ENCODE measurements around the gene CCDC170.
A peak's percentile ranks its signal among the peaks of the same experiment; 100 is the strongest.

CCDC170 gene

DNA sequence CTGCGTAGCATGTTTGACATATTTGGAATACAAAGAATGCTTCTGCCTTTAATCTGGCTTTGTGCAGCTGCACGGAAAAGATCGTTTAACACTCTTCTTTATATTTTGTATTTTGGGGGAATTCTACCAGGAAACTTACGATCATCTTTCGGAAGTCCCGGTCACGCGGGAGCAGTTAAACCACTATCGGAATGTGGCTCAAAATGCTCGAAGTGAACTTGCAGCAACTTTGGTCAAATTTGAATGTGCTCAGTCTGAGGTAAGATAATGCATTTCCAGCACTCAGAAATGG lies 42.3 kb downstream of the CCDC170 start:
- H2BK120ac ChIP-seq (ENCODE audit: insufficient read depth, low read length, poor library complexity) = no peak overlapping the region
- H4K91ac ChIP-seq (ENCODE audit: low read depth, low read length) = no peak overlapping the region
- H2BK12ac ChIP-seq (ENCODE audit: low read length) = no peak overlapping the region
- WGBS (ENCODE audit: extremely low coverage, insufficient coverage, insufficient read length) = no CpG with 5 or more reads among the region's 10 CpGs
- H3K79me1 ChIP-seq (ENCODE audit: low read length) = no peaks in the 10 kb centered on the region
- no peak overlapping the region for H4K12ac ChIP-seq (ENCODE audit: low read depth, low read length)
- no peak overlapping the region for H3K23ac ChIP-seq (ENCODE audit: low read length)
- no peak overlapping the region for H2AK5ac ChIP-seq (ENCODE audit: low read length)
- no peak overlapping the region for H3K27ac ChIP-seq (ENCODE audit: low read depth, low read length)
- H3K79me2 ChIP-seq (ENCODE audit: control insufficient read depth, insufficient read depth, low read length, poor library complexity) = no peaks in the 10 kb centered on the region
- no peak overlapping the region for H3K4me2 ChIP-seq (ENCODE audit: low read length)
- H3K27me3 ChIP-seq (ENCODE audit: insufficient read depth, low read length) = no peaks in the 10 kb centered on the region
- H3K9me3 ChIP-seq (ENCODE audit: insufficient read depth, low read depth, low read length) = no peaks in the 10 kb centered on the region
- no peak overlapping the region for H3K18ac ChIP-seq (ENCODE audit: low read length)
- no peaks in the 10 kb centered on the region for H3K4me1 ChIP-seq (ENCODE audit: control insufficient read depth in 1 of 2, insufficient read depth in 2 of 2, low read length in 2 of 2)
- no peak overlapping the region for H3K14ac ChIP-seq (ENCODE audit: low read length)
- H3K9ac ChIP-seq (ENCODE audit: low read length) = no peak overlapping the region
- H4K8ac ChIP-seq (ENCODE audit: low read depth, low read length) = no peak overlapping the region
- no peak overlapping the region for H3K4me3 ChIP-seq (ENCODE audit: low read depth, low read length)
- H2BK5ac ChIP-seq (ENCODE audit: low read depth, low read length, poor library complexity) = no peak overlapping the region
- no peak overlapping the region for H3K4ac ChIP-seq (ENCODE audit: low read depth, low read length)
- H3K36me3 ChIP-seq (ENCODE audit: control insufficient read depth in 1 of 2, insufficient read depth in 2 of 2, low read length in 2 of 2) = no peaks in the 10 kb centered on the region
- peak in 1 of 2 donors; percentile 72 for DNase-seq
- H2AFZ ChIP-seq (ENCODE audit: insufficient read depth, low read length, poor library complexity) = no peak overlapping the region

DNA sequence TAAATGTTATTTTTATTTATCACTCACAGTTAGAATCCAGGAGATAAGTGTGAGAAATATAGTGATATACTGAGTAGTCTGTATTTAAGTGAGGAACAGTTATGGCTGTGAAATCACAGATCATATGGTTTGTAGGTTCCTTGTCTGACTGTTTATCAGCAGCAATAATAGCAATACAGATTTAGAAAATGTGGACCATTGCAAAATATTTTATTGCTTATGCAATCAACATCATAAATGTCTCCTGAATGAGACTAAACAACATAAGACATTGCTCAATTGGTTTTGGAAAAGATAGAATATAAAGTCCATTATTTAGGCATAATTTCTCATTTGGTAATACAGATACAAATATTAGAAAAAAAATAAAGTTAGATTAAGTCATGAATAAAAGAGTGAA lies 43.7 kb downstream of the CCDC170 start:
- Histone ChIP-seq H3K4ac (ENCODE audit: low read depth, low read length) (no peak overlapping the region), H2BK12ac (ENCODE audit: low read length) (no peak overlapping the region), H3K14ac (ENCODE audit: low read length) (no peak overlapping the region), H3K79me2 (ENCODE audit: control insufficient read depth, insufficient read depth, low read length, poor library complexity) (no peaks in the 10 kb centered on the region), H3K4me2 (ENCODE audit: low read length) (no peak overlapping the region), H3K27ac (ENCODE audit: low read depth, low read length) (no peak overlapping the region), H3K36me3 (ENCODE audit: control insufficient read depth in 1 of 2, insufficient read depth in 2 of 2, low read length in 2 of 2) (no peaks in the 10 kb centered on the region), H2BK120ac (ENCODE audit: insufficient read depth, low read length, poor library complexity) (no peak overlapping the region), H3K4me3 (ENCODE audit: low read depth, low read length) (no peak overlapping the region), H4K12ac (ENCODE audit: low read depth, low read length) (no peak overlapping the region), H3K79me1 (ENCODE audit: low read length) (no peaks in the 10 kb centered on the region), H3K9me3 (ENCODE audit: insufficient read depth, low read depth, low read length) (no peaks in the 10 kb centered on the region), H2AK5ac (ENCODE audit: low read length) (no peak overlapping the region), H2BK5ac (ENCODE audit: low read depth, low read length, poor library complexity) (no peak overlapping the region), H3K9ac (ENCODE audit: low read length) (no peak overlapping the region), H3K27me3 (ENCODE audit: insufficient read depth, low read length) (no peaks in the 10 kb centered on the region), H2AFZ (ENCODE audit: insufficient read depth, low read length, poor library complexity) (no peak overlapping the region), H3K18ac (ENCODE audit: low read length) (no peak overlapping the region), H4K91ac (ENCODE audit: low read depth, low read length) (no peak overlapping the region), H3K23ac (ENCODE audit: low read length) (no peak overlapping the region), H4K8ac (ENCODE audit: low read depth, low read length) (no peak overlapping the region), H3K4me1 (ENCODE audit: control insufficient read depth in 1 of 2, insufficient read depth in 2 of 2, low read length in 2 of 2) (no peaks in the 10 kb centered on the region)
- no peak for DNase-seq

DNA sequence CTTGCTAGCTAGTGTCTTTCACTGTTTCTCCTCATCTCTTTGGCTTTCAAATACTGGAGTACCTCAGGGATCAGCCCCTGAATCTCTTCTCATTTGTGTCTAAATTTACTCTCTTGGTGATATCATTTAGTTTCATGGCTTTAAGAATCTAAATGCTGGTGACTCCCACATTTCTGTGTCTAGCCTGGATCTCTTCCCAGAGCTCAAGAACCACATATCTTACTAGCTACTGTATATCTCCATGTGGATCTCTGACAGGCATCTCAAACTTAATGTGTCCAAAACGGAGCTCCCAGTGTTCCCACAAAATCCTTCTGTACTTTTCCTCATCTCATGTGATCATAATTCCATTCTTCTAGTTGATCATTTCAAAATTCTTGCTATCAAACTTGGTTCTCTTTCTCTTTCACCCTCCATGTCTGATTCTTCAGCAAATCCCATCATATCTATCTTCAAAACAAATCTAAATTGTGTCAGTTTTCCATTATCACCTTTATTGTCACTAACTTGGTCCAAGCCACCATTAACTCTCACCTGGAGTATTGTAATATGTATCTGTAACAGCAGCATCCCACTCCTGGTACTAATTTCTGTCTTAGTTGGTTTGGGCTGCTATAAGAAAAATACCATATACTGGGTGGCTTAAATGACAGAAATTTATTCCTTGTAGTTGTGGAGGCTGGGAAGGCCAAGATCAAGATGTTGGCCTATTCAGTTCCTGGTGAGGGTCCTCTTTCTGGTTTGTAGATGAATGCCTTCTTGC lies 45.9 kb downstream of the CCDC170 start:
- Histone ChIP-seq H2AFZ (ENCODE audit: insufficient read depth, low read length, poor library complexity) (no peak overlapping the region), H3K4me3 (ENCODE audit: low read depth, low read length) (no peak overlapping the region), H3K36me3 (ENCODE audit: control insufficient read depth in 1 of 2, insufficient read depth in 2 of 2, low read length in 2 of 2) (no peaks in the 10 kb centered on the region), H3K4me1 (ENCODE audit: control insufficient read depth in 1 of 2, insufficient read depth in 2 of 2, low read length in 2 of 2) (no peaks in the 10 kb centered on the region), H2BK12ac (ENCODE audit: low read length) (no peak overlapping the region), H3K14ac (ENCODE audit: low read length) (no peak overlapping the region), H3K27ac (ENCODE audit: low read depth, low read length) (no peak overlapping the region), H2BK5ac (ENCODE audit: low read depth, low read length, poor library complexity) (no peak overlapping the region), H3K4ac (ENCODE audit: low read depth, low read length) (no peak overlapping the region), H3K79me1 (ENCODE audit: low read length) (no peaks in the 10 kb centered on the region), H3K23ac (ENCODE audit: low read length) (no peak overlapping the region), H2AK5ac (ENCODE audit: low read length) (no peak overlapping the region), H3K9ac (ENCODE audit: low read length) (no peak overlapping the region), H3K18ac (ENCODE audit: low read length) (no peak overlapping the region), H4K8ac (ENCODE audit: low read depth, low read length) (no peak overlapping the region), H3K79me2 (ENCODE audit: control insufficient read depth, insufficient read depth, low read length, poor library complexity) (no peaks in the 10 kb centered on the region), H2BK120ac (ENCODE audit: insufficient read depth, low read length, poor library complexity) (no peak overlapping the region), H4K12ac (ENCODE audit: low read depth, low read length) (no peak overlapping the region), H4K91ac (ENCODE audit: low read depth, low read length) (no peak overlapping the region), H3K27me3 (ENCODE audit: insufficient read depth, low read length) (no peaks in the 10 kb centered on the region), H3K9me3 (ENCODE audit: insufficient read depth, low read depth, low read length) (no peaks in the 10 kb centered on the region), H3K4me2 (ENCODE audit: low read length) (no peak overlapping the region)
- WGBS (ENCODE audit: extremely low coverage, insufficient coverage, insufficient read length) = no CpG with 5 or more reads among the region's 1 CpG
- DNase-seq = no peak

DNA sequence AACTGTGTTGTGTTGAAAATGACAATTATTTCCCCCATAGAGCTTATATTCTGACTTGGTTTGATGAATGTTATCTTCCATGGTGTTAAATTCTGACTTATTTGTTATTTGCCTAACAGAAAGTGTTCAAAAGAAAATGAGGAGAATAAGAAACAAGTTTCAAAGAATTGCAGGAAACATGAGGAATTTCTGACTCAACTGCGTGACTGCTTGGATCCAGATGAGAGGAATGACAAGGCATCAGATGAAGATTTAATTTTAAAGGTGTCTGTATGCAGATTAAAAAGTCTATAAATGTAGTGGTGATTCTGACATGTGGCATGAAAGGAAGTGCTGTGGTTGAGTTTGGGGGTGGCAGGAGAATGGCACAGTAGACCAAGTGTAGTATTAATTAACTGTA lies 50.6 kb downstream of the CCDC170 start:
- WGBS (ENCODE audit: extremely low coverage, insufficient coverage, insufficient read length) = no CpG with 5 or more reads among the region's 1 CpG
- no peak overlapping the region for H3K4me2 ChIP-seq (ENCODE audit: low read length)

More for the DNA sequence above, 50.6 kb downstream of the CCDC170 start:
- H3K9ac ChIP-seq (ENCODE audit: low read length) = no peak overlapping the region
- DNase-seq = peak; percentile 19 to 67
- no peak overlapping the region for H2BK5ac ChIP-seq (ENCODE audit: low read depth, low read length, poor library complexity)
- H3K27me3 ChIP-seq (ENCODE audit: insufficient read depth, low read length) = no peaks in the 10 kb centered on the region
- no peaks in the 10 kb centered on the region for H3K79me1 ChIP-seq (ENCODE audit: low read length)
- no peaks in the 10 kb centered on the region for H3K9me3 ChIP-seq (ENCODE audit: insufficient read depth, low read depth, low read length)
- no peak overlapping the region for H3K27ac ChIP-seq (ENCODE audit: low read depth, low read length)
- H2AK5ac ChIP-seq (ENCODE audit: low read length) = no peak overlapping the region
- H3K79me2 ChIP-seq (ENCODE audit: control insufficient read depth, insufficient read depth, low read length, poor library complexity) = no peaks in the 10 kb centered on the region
- H2BK120ac ChIP-seq (ENCODE audit: insufficient read depth, low read length, poor library complexity) = no peak overlapping the region
- H2AFZ ChIP-seq (ENCODE audit: insufficient read depth, low read length, poor library complexity) = no peak overlapping the region
- no peak overlapping the region for H3K23ac ChIP-seq (ENCODE audit: low read length)
- no peak overlapping the region for H4K12ac ChIP-seq (ENCODE audit: low read depth, low read length)
- no peak overlapping the region for H3K4ac ChIP-seq (ENCODE audit: low read depth, low read length)
- no peak overlapping the region for H2BK12ac ChIP-seq (ENCODE audit: low read length)
- H3K14ac ChIP-seq (ENCODE audit: low read length) = no peak overlapping the region
- H3K4me1 ChIP-seq (ENCODE audit: control insufficient read depth in 1 of 2, insufficient read depth in 2 of 2, low read length in 2 of 2) = no peaks in the 10 kb centered on the region
- no peak overlapping the region for H4K8ac ChIP-seq (ENCODE audit: low read depth, low read length)
- H3K18ac ChIP-seq (ENCODE audit: low read length) = no peak overlapping the region
- no peaks in the 10 kb centered on the region for H3K36me3 ChIP-seq (ENCODE audit: control insufficient read depth in 1 of 2, insufficient read depth in 2 of 2, low read length in 2 of 2)
- no peak overlapping the region for H3K4me3 ChIP-seq (ENCODE audit: low read depth, low read length)
- no peak overlapping the region for H4K91ac ChIP-seq (ENCODE audit: low read depth, low read length)
